GM21576 (cell line): ENCODE measurements around the gene MAP2K7.

Experiments
- ATAC-seq: cut with Tn5 transposase; IDR thresholded peaks from one replicate; pipeline ENCODE4 v1.9.1; 2021; ENCODE audit warnings: mild to moderate bottlenecking, moderate library complexity; ENCODE audit not compliant: unreplicated experiment

Gene MAP2K7

GRCh38 chr19:7918615-7919421, 15.1 kb downstream of the MAP2K7 start:
- ATAC-seq = no peak

GRCh38 chr19:7919610-7920518, 16.2 kb downstream of the MAP2K7 start, which contains the start of gene SNAPC2:
TSS of gene SNAPC2 (plus strand) at chr19:7920338. CDS start at chr19:7920367, 29 bp downstream.
- peak; percentile 54 for ATAC-seq

- ATAC-seq = peak; percentile 29
Observed at GRCh38 chr19:7920519-7921301, 17.0 kb downstream of the MAP2K7 start.

- ATAC-seq = no peak
Observed at GRCh38 chr19:7921302-7921966, 17.8 kb downstream of the MAP2K7 start.

GRCh38 chr19:7921967-7922835, 18.5 kb downstream of the MAP2K7 start:
- no peak for ATAC-seq

GRCh38 chr19:7922836-7923195, 19.1 kb downstream of the MAP2K7 start:
- no peak for ATAC-seq

GRCh38 chr19:7923295-7924191, 19.9 kb downstream of the MAP2K7 start:
- ATAC-seq = no peak

- ATAC-seq = no peak
Observed at GRCh38 chr19:7924241-7924640, 20.6 kb downstream of the MAP2K7 start.

GRCh38 chr19:7924651-7925170, 21.0 kb downstream of the MAP2K7 start:
- no peak for ATAC-seq

- ATAC-seq = no peak
Observed at GRCh38 chr19:7925171-7925851, 21.6 kb downstream of the MAP2K7 start.

GRCh38 chr19:7926021-7926726, 22.5 kb downstream of the MAP2K7 start, which contains the start of gene CTXN1:
TSS of gene CTXN1 (minus strand) at chr19:7926135. CDS start at chr19:7925538, 597 bp downstream.
- ATAC-seq = no peak

GRCh38 chr19:7926727-7927604, 23.3 kb downstream of the MAP2K7 start:
- no peak for ATAC-seq

GRCh38 chr19:7927605-7928333, 24.1 kb downstream of the MAP2K7 start:
- ATAC-seq = no peak

GRCh38 chr19:7928334-7928706, 24.6 kb downstream of the MAP2K7 start:
- no peak for ATAC-seq
